Measurements from ENCODE around the gene WASF3.

The WASF3 gene

DNA sequence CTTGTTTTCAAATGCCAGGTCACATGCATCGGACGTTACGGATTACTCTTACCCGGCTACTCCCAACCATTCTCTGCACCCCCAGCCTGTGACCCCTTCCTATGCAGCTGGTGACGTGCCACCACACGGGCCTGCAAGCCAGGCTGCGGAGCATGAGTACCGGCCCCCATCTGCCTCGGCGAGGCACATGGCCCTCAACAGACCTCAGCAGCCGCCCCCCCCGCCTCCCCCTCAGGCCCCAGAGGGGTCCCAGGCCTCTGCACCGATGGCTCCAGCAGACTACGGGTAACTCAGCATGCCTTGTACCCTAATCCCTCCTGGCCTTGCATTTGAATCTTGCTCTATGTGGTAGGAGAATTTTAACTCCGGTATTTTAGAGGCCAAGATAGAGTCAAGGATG is 123.6 kb downstream of the WASF3 start:
- no peak for DNase-seq (ENCODE audit: low read depth in 2 of 2)

DNA sequence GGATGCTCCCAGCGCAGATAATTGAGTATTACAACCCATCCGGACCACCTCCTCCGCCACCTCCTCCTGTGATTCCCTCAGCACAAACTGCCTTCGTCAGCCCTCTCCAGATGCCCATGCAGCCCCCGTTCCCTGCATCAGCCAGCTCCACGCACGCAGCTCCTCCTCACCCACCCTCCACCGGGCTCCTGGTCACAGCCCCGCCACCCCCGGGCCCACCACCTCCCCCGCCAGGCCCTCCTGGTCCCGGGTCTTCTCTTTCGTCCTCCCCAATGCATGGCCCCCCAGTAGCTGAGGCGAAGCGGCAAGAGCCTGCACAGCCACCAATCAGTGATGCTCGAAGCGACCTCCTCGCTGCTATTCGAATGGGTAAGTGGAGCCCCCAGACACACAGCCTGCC is 125.1 kb downstream of the WASF3 start:
- no peak for DNase-seq (ENCODE audit: low read depth in 2 of 2)

DNA sequence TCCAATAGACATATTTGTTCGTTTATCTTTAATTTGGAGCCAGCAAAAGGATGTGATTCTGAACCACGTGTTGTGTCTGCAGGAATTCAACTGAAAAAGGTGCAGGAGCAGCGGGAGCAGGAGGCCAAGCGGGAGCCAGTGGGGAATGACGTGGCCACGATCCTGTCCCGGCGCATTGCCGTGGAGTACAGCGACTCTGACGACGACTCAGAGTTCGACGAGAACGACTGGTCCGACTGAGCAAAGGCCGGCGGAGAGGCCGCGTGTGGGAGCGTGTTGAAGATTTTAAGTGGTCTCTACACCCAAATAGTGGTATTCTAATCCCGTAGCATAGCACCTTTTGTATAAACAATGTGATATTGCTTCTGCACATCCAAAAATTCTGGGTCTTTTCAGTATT is 128.1 kb downstream of the WASF3 start:
- DNase-seq (ENCODE audit: low read depth in 2 of 2) = no peak

DNA sequence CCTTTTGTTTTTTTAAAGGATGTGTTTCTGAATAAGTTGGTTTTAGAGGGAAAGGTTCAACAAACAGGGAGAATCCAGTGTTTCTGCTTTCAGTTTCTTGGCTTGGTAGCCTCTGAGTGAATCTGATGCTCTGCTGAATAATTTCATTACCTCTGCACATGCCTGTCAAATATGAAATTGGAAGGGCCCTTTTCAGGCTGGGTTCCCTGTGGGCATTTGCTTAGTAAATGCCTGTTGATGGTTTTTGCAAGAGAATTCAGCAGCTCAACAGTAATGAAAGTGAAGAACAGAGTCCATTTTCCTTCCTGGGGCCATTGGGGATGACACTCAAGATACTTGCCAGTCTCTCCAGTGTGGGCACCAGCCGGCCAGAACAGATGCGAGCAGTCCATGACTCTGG is 128.8 kb downstream of the WASF3 start:
- DNase-seq (ENCODE audit: low read depth in 2 of 2) = no peak

DNA sequence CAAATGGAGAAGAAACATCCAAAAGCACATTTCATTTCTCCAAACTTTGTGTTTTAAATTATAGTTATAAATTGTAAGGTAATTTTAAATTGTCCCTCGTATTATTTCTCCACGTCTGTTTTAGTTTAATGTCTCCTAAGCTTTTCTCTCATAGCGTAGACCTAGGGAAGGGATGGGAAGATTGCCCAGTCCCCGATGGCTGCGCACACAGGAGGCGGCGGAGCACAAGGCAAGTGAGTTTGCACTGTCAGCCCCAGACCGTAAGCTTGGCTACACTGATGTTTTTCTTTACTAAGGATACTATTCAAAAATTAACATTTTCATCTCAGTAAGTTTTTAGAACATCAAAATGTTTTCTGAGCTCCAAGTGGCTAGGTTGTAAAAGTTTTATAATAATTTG is 130.8 kb downstream of the WASF3 start:
- DNase-seq (ENCODE audit: low read depth in 2 of 2) = no peak

DNA sequence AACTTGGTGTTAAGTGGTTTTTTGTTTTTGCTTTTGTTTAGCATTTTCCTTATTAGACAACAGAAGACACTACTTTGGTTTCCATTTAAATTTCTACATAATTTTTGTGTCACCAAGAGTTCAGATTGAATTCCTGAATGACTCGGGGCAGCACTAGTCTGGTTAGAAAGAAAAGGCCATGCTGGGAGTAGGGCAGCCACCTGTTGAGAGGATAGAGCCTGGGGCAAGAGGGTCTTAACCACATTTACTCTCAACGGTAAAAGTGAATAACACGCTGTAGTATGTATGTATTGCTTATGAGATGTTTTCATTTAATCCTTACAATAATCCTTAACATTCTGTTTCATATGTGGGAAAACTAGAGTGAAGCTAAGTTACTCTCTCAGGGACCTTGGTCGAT is 131.5 kb downstream of the WASF3 start:
- no peak for DNase-seq (ENCODE audit: low read depth in 2 of 2)

DNA sequence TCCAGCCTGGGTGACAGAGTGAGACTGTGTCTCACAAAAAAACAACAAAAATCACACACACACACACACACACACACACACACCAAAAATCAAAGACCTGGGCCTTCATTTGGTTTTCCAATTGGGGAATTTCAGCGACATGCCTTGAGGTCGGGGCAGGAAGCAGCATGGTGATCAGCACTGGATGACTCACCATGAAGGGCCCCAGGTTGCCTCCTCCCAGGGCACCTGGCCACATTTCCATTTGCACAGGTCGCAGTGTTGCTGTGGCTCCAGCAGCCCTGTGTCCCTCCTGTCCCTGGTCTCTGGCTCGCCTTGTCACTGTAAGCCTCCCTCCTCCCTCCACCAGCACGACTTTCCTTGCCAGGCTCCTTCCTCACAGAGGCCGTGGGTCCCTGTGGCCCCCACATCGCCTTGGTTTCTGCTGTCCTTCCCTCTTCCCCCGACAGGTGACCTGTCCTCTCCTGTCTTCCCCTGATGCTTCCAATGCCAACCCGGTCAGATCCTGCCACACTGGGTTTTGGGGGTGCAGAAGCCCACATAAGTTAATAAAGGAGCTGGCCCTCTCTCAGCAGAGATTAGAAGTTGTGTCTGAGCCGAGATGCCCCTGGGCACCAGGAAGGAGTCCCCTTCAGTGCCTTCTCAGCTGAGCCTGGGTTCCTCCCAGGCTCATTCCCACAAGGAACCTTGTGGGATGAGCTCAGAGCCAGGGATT is 136.4 kb downstream of the WASF3 start:
- DNase-seq (ENCODE audit: low read depth in 2 of 2) = no peak

DNA sequence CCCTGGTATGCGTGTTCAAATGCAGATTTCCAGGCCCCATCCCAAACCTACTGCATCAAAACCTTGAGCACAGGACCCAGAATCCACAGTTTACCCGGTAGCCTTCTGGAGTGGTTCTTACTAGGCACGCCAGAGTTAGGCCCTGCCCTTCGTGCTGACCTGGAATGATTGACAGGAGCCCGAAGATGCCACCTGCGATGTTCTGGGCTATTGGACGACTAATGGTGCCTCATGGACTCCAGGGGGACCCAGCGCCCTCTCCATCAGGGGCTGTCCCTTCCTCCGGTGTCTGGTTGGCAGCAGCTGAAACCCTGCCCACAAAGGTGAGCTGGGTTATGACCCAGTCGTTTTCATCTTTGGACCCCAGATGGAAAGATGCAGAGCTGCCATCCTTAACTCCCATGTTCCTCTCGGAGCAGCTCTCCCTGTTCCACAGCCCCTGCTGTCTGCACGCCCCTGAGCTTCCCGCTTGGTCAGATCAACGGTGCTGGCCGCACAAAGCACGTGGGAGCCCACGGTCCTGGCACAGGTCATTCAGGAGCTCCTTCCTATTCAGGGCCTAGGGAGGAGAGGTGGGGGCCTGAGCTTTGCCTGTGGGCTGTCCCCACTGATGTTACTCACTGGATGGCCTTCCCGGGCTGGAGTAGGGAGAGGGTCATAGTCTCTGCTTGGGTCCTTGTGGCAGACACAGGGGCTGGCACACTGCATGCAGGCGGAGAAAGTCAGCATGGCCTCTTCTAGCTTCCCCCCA is 137.3 kb downstream of the WASF3 start:
- DNase-seq (ENCODE audit: low read depth in 2 of 2) = no peak

DNA sequence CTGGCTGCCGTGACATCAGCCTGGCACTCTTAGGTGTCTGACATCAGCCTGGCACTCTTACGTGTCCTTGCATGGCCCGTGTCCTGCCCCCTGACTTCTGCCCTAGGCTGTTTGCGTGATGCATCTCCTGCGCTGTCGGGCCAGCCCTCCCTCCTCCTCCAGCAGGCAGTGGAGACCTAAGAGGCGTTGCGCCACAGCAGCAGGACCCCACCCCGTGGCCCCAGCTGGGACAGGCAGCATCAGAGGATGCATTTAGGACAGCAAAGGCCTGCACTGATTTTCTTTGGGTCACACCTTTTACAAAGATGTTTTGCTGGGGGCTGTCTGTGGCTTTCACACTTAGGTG is 137.8 kb downstream of the WASF3 start:
- DNase-seq (ENCODE audit: low read depth in 2 of 2) = no peak

DNA sequence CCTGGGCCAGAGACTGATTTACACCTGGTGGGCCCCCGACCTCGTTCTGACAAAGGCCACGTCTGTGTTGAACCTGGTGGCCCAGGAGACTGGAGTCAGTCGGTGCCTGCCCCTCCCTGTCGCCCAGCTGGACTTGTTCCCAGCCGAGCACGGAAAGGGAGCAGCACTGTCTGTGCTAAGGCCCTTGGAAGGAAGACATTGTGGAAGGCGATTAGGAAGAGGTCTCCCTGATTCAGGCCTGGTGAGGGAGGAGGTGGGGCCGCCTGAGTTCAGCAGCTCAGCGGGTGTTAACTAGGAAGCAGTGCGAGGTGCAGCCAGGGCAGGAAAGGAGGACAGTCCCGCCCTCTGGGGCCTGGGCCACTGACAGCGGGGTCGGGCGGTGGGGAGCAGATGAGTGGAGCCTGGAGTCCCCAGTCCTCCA is 138.4 kb downstream of the WASF3 start:
- DNase-seq (ENCODE audit: low read depth in 2 of 2) = no peak

DNA sequence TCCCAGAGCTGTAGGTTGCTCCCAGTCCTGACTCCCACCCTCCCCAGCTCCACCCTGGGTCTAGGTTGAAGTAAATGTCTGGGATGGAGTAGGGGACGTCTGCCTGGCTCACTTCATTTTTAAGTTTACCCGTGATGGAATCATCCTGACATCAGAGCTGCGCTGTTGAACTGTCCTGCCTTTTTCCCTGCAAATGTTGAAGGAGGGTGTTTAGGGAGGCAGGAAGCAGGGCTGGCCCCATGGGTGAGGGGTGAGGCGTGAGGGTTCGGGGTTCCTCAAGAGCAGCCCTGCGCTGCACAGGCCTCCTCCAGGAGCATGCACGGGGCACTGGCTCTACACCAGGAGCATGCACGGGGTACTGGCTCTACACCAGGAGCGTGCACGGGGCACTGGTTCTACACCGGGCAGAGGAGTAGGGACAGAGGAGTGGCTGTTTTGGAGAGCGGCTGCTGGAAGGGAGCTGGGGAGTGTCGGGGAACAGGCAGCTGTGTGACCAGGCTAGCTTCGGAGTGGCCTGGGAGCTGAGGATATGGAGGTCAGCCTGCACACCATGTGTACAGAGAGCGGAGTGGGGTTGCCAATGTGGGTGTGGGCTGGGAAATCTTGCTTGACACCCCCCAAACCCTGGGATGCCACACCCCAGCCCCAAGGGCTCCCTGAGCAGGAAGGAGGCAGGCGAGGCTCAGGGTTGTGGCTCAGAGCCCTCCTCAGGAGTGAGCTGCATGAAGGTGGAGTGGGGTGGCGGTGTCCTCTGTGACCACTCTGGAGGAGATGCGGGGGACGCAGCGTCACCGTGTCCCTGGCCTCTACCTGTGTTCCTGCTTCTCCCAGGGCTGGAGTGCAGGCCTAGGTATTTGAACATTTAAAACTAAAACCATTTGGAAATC is 139.8 kb downstream of the WASF3 start:
- no peak for DNase-seq (ENCODE audit: low read depth in 2 of 2)

DNA sequence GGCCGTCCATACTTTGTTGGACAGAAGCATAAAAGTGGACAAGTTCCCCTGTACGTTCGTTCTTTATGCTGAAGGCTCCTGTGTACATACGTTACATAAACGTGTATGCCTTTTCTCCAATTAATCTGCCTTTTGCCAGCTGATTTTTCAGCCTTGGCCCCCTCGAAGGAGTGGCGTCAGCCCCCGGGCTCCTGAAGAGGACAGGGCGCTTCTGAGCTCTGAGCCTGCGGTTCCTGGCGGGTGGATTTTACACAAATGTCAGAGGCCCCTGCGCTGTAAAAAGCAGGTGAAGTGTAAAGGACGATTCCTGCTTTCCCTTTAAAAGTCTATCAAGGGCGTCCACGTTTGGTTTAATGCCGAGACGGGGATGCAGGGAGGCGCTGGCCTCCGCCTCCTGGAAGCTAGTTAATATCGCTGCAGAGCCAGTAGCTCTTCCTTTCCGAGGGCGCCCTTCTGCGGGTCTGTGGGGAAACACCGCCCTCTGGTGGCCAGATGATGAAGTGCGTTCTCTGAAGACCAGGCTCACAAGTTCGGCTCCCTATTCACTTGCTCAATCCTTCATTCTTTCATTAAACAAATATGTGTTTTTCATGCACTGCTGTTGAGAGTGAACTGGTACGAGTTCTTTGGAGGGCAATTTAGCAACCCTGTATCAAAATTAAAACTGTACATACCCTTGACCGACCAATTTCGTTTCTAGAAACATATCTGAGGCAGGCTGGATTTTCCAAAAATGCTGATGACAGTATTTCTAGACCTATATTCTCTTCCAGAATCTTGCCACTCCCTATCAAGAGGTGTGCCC is 141.1 kb downstream of the WASF3 start:
- DNase-seq (ENCODE audit: low read depth in 2 of 2) = peak; percentile 50 to 56

DNA sequence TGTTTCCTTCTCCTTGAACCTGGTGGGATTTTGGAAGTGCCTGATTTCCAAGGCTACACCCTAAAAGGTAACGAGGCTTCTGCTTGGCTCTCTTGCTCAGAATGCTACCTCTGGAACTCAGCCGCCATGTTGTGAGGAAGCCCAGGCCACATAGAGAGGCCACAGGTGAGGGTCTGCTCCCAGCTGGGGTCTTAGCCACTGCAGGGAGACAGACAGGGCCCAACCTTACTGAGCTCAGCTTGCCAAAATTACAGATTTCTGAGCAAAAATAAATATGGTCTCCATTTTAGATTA is 141.7 kb downstream of the WASF3 start:
- DNase-seq (ENCODE audit: low read depth in 2 of 2) = no peak

DNA sequence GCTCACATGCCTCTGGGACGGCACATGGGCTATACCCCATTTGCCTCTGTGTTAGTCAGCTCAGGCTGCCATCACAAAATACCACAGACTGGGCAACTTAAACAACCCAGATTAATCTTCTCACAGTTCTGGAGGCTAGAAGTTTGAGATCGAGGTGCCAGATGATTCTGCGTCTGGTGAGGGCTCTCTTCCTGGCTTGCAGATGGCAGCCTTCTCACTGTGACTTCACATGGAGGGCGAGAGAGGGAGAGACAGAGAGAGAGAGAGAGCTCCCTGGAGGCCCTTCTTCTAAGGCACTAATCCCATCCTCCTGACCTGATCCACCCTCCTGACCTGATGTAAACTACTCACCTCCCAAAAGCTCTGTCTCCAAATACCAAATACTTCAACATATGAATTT is 148.1 kb downstream of the WASF3 start:
- no peak for DNase-seq (ENCODE audit: low read depth in 2 of 2)

DNA sequence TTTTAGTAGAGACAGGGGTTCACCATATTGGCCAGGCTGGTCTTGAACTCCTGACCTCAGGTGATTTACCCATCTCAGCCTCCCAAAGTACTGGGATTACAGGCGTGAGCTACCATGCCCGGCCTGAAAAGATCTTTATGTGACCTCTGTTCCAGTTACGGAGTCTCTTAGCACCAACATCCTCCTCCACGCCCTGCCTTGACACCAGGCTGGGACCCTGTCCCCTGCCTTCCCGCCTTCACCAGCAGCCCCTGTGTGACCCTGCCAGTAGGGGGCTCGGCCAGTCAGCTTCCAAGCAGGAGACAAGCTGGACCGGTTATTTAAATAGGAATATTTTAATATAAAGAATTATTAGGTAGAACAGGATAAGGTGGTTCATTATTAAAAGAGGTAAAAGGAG is 148.9 kb downstream of the WASF3 start:
- DNase-seq (ENCODE audit: low read depth in 2 of 2) = no peak

DNA sequence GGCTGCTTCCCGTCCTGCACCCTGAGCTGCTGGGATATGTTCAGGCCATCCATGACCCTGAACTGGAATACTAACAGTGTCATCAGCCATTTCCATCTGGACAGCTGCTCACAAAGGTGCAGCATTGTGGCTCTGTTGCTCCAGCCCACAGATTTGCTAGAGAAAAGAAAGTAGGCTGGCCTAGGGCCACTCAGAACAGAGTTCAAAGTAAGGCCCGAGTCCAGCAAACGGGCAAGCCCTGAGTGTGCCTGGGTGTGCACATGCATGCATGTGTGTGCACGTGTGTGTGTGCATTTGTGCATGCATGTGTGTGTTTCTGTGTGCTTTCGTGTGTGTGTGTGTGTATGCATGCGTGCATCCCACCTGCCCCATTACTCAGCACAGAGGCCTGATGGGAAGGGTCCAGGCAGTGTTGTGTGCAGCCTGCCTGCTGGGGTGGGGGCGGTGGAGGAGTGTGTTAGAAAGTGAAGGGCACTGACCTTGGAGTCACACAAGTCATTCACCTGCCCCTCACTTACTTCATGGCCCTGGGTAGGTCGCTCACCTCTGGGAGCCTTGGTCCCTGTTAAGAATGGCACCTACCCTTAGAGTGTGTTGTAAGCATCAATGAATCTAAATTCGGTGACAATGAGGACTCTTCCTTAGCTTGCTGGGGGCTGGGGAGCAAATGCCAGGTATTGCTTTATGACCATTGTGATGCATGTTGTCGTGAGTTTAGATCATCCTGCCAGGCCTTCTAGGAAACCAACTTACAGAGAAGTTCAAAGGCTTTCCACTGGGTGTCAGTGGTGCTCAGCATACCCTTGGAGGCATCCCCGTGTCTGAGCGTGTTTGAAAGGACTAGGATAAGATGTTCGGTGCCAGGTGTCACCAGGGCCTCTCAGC is 149.9 kb downstream of the WASF3 start:
- peak in 1 of 2 donors; percentile 15 for DNase-seq (ENCODE audit: low read depth in 2 of 2)

DNA sequence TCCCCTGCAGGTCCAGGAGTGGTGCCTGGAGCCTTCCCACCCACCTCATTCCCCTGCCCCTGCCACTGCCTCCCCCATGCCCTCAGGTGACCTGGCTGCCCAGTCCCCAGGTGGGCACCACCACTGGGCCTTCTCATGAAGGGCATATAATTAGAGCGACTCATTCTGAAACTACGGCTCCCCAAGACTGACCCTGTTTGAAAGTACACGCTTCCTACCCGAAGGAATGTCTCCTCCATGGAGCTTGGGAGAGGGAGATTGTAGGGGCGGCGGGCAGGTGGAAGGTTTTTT is 150.5 kb downstream of the WASF3 start:
- no peak for DNase-seq (ENCODE audit: low read depth in 2 of 2)

DNA sequence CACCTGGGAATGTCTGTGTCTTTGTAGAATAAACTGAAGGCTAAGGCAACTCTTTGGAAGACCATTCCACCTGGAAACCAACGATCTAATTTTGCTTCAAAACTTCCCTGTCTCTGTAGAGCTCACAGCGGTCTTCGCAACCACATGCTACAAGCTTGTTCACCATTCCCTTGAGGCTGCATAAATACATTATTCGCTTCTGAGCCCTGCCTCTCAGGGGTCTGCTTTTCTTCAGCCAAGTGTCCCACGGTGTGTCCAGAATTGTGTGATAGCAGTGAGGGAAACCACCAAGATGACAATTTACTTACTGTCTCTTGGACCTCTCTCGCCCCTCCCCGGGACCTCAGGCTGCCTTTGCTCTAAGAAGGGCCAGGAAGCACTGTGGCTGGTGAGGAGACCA is 152.0 kb downstream of the WASF3 start:
- DNase-seq (ENCODE audit: low read depth in 2 of 2) = no peak

DNA sequence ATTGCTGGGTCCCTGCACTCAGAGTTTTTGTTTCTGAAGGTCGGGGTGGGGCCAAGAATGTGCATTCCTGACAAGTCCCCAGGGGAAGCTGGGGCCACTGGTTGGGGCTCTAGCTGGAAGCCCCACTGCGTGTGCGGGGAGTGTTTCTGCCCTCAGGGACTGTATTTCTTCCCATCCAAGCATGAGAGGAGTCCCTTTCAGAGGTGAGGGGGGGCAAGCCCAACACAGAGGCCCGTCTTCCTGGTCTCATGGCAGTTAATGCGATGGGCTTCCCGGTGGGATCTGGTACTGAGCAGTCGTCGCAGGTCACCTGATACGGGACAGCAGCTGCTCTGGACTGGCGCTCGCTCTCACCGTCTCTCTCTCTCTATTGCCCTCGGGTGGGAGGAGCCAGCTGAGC is 152.7 kb downstream of the WASF3 start:
- DNase-seq (ENCODE audit: low read depth in 2 of 2) = no peak

DNA sequence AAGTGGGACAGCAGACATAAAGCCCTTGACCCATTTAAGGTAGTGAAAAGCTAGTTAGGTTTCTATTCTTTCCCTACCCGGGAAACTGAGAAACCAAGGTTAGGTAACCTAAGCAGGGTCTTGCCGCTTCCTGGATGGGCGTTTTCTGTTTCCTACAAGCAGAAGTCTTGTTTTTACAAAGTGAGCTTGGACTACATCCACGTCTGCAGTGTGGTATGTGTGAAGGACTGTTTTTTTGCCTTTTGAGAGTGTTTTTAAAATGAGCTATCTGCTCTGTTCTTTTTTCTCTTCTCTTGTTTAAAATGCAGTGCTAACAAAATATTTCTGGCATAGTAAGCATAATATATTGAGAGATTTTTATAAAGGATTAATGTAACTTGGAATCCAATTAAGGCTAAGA is 153.7 kb downstream of the WASF3 start:
- no peak for DNase-seq (ENCODE audit: low read depth in 2 of 2)

DNA sequence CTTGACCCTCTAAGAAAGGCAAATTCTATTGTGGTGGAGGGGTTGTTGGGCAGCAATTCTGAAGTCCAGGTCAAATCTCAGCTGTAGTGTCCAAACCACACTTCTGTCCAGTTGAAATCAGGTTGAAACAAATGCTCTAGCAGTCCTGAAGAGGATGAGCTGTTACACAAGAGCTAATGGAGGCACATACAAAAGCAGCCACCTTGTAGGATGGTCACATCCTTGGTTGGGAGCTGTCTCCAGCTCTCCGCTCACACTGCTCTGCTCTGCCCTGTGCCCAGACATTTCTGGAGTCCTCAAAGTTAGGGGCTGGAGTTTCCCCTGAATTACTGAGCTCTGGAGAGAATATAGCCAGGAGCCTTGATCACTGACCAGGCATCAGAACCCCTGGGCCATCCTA is 155.9 kb downstream of the WASF3 start:
- no peak for DNase-seq (ENCODE audit: low read depth in 2 of 2)
